ENCODE results near the gene HOXD8.

Gene HOXD8

GRCh38 chr2:176130957-176131847 is 1.7 kb downstream of the HOXD8 start:
- DNase-seq: no peak

- no peak for DNase-seq
Measured at GRCh38 chr2:176131848-176132158, 2.3 kb downstream of the HOXD8 start.

- no peak for DNase-seq
Measured at GRCh38 chr2:176132205-176133171, 3.0 kb downstream of the HOXD8 start.

- DNase-seq: no peak
Measured at GRCh38 chr2:176133389-176133788, 3.9 kb downstream of the HOXD8 start.

GRCh38 chr2:176134035-176134434 is 4.5 kb downstream of the HOXD8 start:
- DNase-seq: no peak

- no peak for DNase-seq
Measured at GRCh38 chr2:176135035-176135440, 5.5 kb downstream of the HOXD8 start.

- DNase-seq: peak; percentile 74
Measured at GRCh38 chr2:176136374-176137251, 7.1 kb downstream of the HOXD8 start.

GRCh38 chr2:176137252-176137580 is 7.7 kb downstream of the HOXD8 start:
- no peak for DNase-seq

- no peak for DNase-seq
Measured at GRCh38 chr2:176137906-176138305, 8.4 kb downstream of the HOXD8 start.

GRCh38 chr2:176138526-176138922 is 9.0 kb downstream of the HOXD8 start:
- DNase-seq: peak; percentile 28

GRCh38 chr2:176138923-176139660 is 9.6 kb downstream of the HOXD8 start:
- no peak for DNase-seq

- DNase-seq: peak; percentile 87
Measured at GRCh38 chr2:176139661-176140512, 10.4 kb downstream of the HOXD8 start.

- peak; percentile 92 for DNase-seq
Measured at GRCh38 chr2:176140513-176141317, 11.2 kb downstream of the HOXD8 start.

- no peak for DNase-seq
Measured at GRCh38 chr2:176142281-176142680, 12.8 kb downstream of the HOXD8 start.

GRCh38 chr2:176145085-176145969 is 15.8 kb downstream of the HOXD8 start:
- DNase-seq: no peak

GRCh38 chr2:176146101-176146500 is 16.6 kb downstream of the HOXD8 start:
- no peak for DNase-seq

GRCh38 chr2:176146645-176147044 is 17.1 kb downstream of the HOXD8 start:
- no peak for DNase-seq

- no peak for DNase-seq
Measured at GRCh38 chr2:176147210-176147799, 17.8 kb downstream of the HOXD8 start.
